Uterus (tissue), 4 donors: ENCODE measurements around the gene ADK. TPM values are rescaled to one million over a fixed set of nuclear protein-coding genes. Genes with fewer than 3 reads are reported as not detected.

ENCODE experiments used
- DNase-seq, 2 donors: peaks; one replicate each; pipeline ENCODE4 v3.0.0-alpha.2; 2019 to 2020
- H3K27ac ChIP-seq, 2 donors: fragments of 200-600 bp; sonication (generic); 1 replicate in 1 of 2; 2 replicates in 1 of 2; pipeline ENCODE4 v1.5.1; 2016 to 2018
- H3K27me3 ChIP-seq, 2 donors: fragments of 200-600 bp; sonication (generic); one replicate each; pipeline ENCODE4 v1.5.1; 2018 to 2019; ENCODE audit warnings: control low read depth in 1 of 2
- H3K36me3 ChIP-seq, 2 donors: fragments of 200-600 bp; sonication (generic); one replicate each; pipeline ENCODE4 v1.5.1; 2019; ENCODE audit warnings: control low read depth in 1 of 2
- H3K4me1 ChIP-seq, 2 donors: fragments of 200-600 bp; sonication (generic); one replicate each; pipeline ENCODE4 v1.5.1; 2018 to 2019; ENCODE audit warnings: control low read depth in 1 of 2
- H3K4me3 ChIP-seq, 2 donors: fragments of 200-600 bp; sonication (generic); 1 replicate in 1 of 2; 2 replicates in 1 of 2; pipeline ENCODE4 v1.5.1; 2018 to 2019; ENCODE audit warnings: mild to moderate bottlenecking in 1 of 2
- H3K9me3 ChIP-seq, 2 donors: fragments of 200-600 bp; sonication (generic); one replicate each; pipeline ENCODE4 v1.5.1; 2019; ENCODE audit warnings: control low read depth in 1 of 2
- POLR2A ChIP-seq, 2 donors: fragments of 450-650 bp; IDR thresholded peaks; one replicate each; pipeline ENCODE4 v1.6.1; 2016; ENCODE audit warnings: antibody characterized with exemption in 2 of 2, mild to moderate bottlenecking in 1 of 2, moderate library complexity in 1 of 2
- intact Hi-C: fragments of 100-400 bp; cut with DNase I; formaldehyde crosslinking; loops from one replicate; pipeline ENCODE4 v1.15.1; 2023; ENCODE audit warnings: low total_unique reads
- total RNA-seq, 4 donors: library from RNA; depleted of rRNA in 3 of 4; stranded (reverse); fragments of >200 nt in 3 of 4; gene quantifications; one replicate each; pipeline versions ENCODE4 v1.1.0 to v1.2.4, GENCODE V29; 2014 to 2023
- TF ChIP-seq, protein P1 (sequence below), 4 experiments: fragments of 200-600 bp in 2 of 4; fragments of 450-650 bp in 2 of 4; sonication (generic) in 2 of 4; IDR thresholded peaks; one replicate each; pipeline ENCODE4 v1.5.1; 2016 to 2019; ENCODE audit warnings: antibody characterized with exemption in 4 of 4, mild to moderate bottlenecking in 2 of 4, moderate library complexity in 1 of 4
- donor health status: DM: yes; HTN: yes; CAD: no.

Gene ADK
- total RNA-seq, 4 donors from 2014 or later, result 12.6 to 41.1 (median 19.0) TPM

DNA sequence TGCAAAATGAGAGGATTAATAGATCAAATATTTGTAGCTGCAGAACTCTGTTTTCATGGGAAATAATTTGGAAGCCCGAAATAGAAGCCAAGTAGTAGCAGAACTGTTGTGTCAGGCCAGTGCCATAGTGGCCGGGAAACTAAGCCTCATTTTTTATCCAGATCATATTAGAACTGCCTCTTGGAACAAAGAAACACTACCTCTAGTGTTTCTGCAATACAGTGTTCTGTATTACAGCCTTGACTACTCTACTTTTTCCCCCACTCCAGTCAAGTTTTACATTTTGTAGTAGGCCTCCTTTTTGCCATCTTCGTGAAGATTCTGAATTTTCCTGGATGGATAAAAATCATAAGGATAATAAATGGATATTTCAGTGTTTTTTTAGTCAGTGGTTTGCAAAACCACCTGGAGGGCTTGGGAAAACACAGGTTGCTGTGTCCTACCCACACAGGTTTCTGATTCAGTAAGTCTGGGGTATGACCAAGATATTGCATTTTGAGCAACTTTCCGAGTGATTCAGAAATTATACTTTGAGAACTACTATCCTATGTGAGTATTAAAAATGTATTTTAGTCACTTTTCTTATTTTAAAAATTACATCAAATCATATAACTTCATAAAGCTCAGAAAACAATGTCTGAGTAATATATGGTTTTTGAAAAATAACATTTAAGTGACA, 349.1 kb downstream of the ADK start:
- TF ChIP-seq POLR2A (IDR thresholded peaks at IDR 0.05), result no peak
- TF ChIP-seq, protein P1, sequence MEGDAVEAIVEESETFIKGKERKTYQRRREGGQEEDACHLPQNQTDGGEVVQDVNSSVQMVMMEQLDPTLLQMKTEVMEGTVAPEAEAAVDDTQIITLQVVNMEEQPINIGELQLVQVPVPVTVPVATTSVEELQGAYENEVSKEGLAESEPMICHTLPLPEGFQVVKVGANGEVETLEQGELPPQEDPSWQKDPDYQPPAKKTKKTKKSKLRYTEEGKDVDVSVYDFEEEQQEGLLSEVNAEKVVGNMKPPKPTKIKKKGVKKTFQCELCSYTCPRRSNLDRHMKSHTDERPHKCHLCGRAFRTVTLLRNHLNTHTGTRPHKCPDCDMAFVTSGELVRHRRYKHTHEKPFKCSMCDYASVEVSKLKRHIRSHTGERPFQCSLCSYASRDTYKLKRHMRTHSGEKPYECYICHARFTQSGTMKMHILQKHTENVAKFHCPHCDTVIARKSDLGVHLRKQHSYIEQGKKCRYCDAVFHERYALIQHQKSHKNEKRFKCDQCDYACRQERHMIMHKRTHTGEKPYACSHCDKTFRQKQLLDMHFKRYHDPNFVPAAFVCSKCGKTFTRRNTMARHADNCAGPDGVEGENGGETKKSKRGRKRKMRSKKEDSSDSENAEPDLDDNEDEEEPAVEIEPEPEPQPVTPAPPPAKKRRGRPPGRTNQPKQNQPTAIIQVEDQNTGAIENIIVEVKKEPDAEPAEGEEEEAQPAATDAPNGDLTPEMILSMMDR (IDR thresholded peaks at IDR 0.05), result no peak
- Histone ChIP-seq H3K4me3 (no peak overlapping the region), H3K36me3 (no peaks in the 10 kb centered on the region), H3K9me3 (no peaks in the 10 kb centered on the region), H3K27ac (peak overlapping the region in 1 of 2 donors; percentile 9), H3K27me3 (no peaks in the 10 kb centered on the region), H3K4me1 (no peaks in the 10 kb centered on the region)
- intact Hi-C loops, result no loop called here
- DNase-seq, result no peak

DNA sequence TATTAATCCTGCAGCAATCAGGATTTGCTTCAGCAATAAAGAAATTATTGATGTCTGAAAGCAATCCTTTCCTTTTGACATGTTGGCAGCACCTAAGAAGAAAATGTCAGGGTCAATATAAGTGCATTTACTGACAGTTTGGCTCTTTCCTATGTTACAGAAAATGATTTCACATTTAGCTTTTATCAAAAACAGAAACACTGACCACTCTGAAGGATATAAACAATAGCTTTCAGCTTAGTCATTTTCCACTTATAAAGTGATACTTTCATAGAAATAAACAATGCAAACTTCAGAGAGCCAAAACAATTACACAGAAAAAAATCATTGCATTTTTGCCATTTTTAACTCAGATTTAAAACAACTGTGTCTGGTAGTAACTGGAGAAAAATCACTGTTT, 349.8 kb downstream of the ADK start:
- Histone ChIP-seq H3K36me3 (no peaks in the 10 kb centered on the region), H3K27ac (peak overlapping the region in 1 of 2 donors; percentile 9), H3K9me3 (no peaks in the 10 kb centered on the region), H3K4me3 (no peak overlapping the region), H3K27me3 (no peaks in the 10 kb centered on the region), H3K4me1 (no peaks in the 10 kb centered on the region)
- intact Hi-C loops, result no loop called here
- DNase-seq, result no peak
- no peak for TF ChIP-seq POLR2A (IDR thresholded peaks at IDR 0.05)
- TF ChIP-seq, protein P1 (IDR thresholded peaks at IDR 0.05), result no peak

DNA sequence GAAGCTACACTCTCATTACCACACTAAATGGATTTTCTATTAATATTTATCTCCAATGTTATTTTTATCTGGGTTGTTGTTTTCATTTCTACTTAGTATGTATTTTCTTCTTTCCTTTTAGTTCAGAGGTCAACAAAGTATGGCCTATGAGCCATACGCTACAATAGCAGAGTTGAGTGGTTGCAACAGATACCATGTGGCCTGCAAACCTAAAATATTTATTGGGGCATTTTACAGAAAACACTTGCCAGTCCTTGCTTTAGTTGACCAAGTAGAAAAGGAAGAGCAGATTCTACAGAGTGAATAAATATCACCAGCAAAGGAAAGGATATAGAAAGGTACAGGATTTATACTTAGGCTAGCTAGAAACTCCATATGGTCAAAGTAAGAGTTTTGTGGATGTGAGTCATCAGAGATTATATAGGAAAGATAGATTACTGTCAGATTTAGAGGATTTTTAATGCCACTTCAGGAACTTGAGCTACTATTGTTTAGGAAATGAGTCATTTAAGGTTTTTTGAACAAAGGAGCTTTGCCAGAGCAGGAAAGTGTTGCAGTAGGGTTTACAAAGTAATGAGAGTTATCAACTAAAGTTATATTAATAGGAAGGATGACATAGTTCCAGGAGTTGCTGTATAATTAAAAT, 352.1 kb downstream of the ADK start:
- H3K27me3 ChIP-seq, result no peaks in the 10 kb centered on the region
- intact Hi-C loops, result no loop called here
- no peaks in the 10 kb centered on the region for H3K9me3 ChIP-seq
- TF ChIP-seq, protein P1 (IDR thresholded peaks at IDR 0.05), result no peak
- TF ChIP-seq POLR2A (IDR thresholded peaks at IDR 0.05), result no peak
- H3K36me3 ChIP-seq, result no peaks in the 10 kb centered on the region
- DNase-seq, result no peak
- no peak overlapping the region for H3K27ac ChIP-seq
- H3K4me1 ChIP-seq, result no peaks in the 10 kb centered on the region
- no peak overlapping the region for H3K4me3 ChIP-seq

DNA sequence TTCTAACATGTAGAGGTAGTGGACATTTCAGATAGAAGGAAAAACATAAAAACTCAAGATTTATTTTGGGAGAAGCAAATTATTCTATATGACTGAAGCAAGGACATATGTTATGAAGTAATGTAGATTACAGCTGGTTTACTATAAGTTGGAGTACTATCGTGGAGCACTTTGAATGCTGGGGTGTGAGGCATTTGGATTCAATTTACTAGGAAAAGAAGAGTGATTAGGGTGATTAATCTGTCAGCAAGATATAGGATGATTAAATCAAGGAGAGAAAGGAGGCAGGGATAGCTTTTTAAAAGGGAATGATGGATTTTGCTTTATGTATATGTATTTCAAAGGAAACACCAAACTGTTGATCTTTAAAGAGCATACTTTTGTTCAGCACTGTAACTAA, 356.9 kb downstream of the ADK start:
- no peak for DNase-seq
- Histone ChIP-seq H3K36me3 (no peaks in the 10 kb centered on the region), H3K27ac (no peak overlapping the region), H3K4me3 (no peak overlapping the region), H3K9me3 (peaks cover 0 to 7% of the 10 kb centered on the region in 2 donors), H3K27me3 (no peaks in the 10 kb centered on the region), H3K4me1 (no peaks in the 10 kb centered on the region)
- intact Hi-C loops, result no loop called here
- TF ChIP-seq, protein P1 (IDR thresholded peaks at IDR 0.05), result no peak
- TF ChIP-seq POLR2A (IDR thresholded peaks at IDR 0.05), result no peak

DNA sequence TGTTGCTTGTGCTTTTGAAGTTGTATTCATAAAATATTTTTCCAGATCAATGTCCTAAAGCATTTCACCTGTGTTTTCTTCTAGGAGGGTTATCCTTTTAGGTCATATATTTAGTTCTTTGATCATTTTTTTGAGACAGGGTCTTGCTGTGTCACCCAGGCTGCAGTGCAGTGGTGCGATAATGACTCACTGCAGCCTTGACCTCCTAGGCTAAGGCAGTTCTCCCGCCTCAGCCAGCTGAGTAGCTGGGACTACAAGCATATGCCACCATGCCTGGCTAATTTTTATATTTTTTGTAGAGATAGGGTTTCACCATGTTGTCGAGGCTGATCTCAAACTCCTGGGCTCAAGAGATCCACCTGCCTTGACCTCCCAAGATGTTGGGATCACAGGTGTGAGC, 359.6 kb downstream of the ADK start:
- H3K27me3 ChIP-seq, result no peaks in the 10 kb centered on the region
- H3K4me3 ChIP-seq, result no peak overlapping the region
- H3K27ac ChIP-seq, result no peak overlapping the region
- intact Hi-C loops, result no loop called here
- peaks cover 6 to 21% of the 10 kb centered on the region in 2 donors for H3K9me3 ChIP-seq
- no peak for DNase-seq
- H3K36me3 ChIP-seq, result no peaks in the 10 kb centered on the region
- no peak for TF ChIP-seq POLR2A (IDR thresholded peaks at IDR 0.05)
- TF ChIP-seq, protein P1 (IDR thresholded peaks at IDR 0.05), result no peak
- no peaks in the 10 kb centered on the region for H3K4me1 ChIP-seq
